ENCODE results near the gene HNF4A. TPM values are rescaled to one million over a fixed set of nuclear protein-coding genes. Genes with fewer than 3 reads are reported as not detected.

HNF4A gene
- total and polyA plus RNA-seq, 11 donors: 0.03 TPM; not detected in 10

DNA sequence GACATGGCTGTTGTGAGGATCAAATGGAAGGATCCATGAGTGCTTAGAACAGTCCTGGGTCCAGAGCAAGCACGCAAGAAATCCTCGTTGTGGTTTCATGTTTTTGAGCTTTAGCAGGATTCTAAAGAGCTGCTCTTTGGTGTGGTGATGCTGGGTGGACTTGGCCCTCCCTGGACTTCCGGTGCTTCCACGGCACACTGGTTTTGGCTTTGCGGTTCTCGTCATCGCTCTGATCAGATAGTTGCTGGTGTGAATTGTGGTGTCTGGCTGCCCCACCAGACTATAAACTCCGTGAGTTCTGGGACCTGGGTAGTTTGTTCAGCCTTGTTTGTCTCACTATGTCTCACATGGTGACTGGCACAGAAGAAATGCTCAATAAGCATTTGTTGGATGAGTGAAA, 3.3 kb downstream of the HNF4A start:
- H3K9me3 ChIP-seq: no peaks in the 10 kb centered on the region

DNA sequence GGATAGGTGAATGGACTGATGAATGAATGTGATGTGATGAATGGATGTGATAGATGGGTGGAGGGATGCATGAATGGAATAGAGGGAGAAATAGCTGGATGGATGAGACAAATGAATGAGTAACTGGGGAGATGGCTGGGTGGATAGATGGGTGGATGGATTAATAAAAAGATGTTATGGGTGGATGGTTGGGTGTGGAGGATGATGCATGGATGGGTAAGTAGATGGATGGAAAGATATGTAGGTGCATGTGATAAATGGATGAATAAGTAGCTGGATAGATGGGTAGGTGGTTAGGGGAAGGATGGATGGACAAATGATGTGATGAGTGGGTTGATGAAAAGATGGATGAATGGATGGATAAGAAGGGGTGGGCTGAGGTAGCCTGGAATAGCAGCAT, 4.7 kb downstream of the HNF4A start:
- H3K27ac ChIP-seq: no peak overlapping the region
- ATAC-seq: no peak
- intact Hi-C loops (cut with DNase I): no loop called here
- H3K4me1 ChIP-seq: peaks cover 0 to 7% (median 0%) of the 10 kb centered on the region in 12 donors
- H3K4me3 ChIP-seq: no peak overlapping the region
- TF ChIP-seq, protein P1, sequence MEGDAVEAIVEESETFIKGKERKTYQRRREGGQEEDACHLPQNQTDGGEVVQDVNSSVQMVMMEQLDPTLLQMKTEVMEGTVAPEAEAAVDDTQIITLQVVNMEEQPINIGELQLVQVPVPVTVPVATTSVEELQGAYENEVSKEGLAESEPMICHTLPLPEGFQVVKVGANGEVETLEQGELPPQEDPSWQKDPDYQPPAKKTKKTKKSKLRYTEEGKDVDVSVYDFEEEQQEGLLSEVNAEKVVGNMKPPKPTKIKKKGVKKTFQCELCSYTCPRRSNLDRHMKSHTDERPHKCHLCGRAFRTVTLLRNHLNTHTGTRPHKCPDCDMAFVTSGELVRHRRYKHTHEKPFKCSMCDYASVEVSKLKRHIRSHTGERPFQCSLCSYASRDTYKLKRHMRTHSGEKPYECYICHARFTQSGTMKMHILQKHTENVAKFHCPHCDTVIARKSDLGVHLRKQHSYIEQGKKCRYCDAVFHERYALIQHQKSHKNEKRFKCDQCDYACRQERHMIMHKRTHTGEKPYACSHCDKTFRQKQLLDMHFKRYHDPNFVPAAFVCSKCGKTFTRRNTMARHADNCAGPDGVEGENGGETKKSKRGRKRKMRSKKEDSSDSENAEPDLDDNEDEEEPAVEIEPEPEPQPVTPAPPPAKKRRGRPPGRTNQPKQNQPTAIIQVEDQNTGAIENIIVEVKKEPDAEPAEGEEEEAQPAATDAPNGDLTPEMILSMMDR (IDR thresholded peaks at IDR 0.05): no peak
- no peak for TF ChIP-seq POLR2A (IDR thresholded peaks at IDR 0.05)
- no peaks in the 10 kb centered on the region for H3K9me3 ChIP-seq
- peaks cover 0 to 6% (median 0%) of the 10 kb centered on the region in 9 donors for H3K27me3 ChIP-seq
- no peaks in the 10 kb centered on the region for H3K36me3 ChIP-seq
- DNase-seq: no peak

More for the DNA sequence above, 3.3 kb downstream of the HNF4A start:
- Histone ChIP-seq H3K4me1 (peaks cover 0 to 7% (median 0%) of the 10 kb centered on the region in 12 donors), H3K4me3 (no peak overlapping the region), H3K36me3 (no peaks in the 10 kb centered on the region), H3K27ac (no peak overlapping the region), H3K27me3 (peaks cover 0 to 6% (median 0%) of the 10 kb centered on the region in 9 donors)
- ATAC-seq: no peak
- WGBS, 4 donors: 79 to 83% (median 82%) methylated on average over 8 of the region's 8 CpGs
- intact Hi-C loops (cut with DNase I): no loop called here
- TF ChIP-seq POLR2A (IDR thresholded peaks at IDR 0.05): no peak
- TF ChIP-seq, protein P1 (IDR thresholded peaks at IDR 0.05): no peak
- no peak for DNase-seq

DNA sequence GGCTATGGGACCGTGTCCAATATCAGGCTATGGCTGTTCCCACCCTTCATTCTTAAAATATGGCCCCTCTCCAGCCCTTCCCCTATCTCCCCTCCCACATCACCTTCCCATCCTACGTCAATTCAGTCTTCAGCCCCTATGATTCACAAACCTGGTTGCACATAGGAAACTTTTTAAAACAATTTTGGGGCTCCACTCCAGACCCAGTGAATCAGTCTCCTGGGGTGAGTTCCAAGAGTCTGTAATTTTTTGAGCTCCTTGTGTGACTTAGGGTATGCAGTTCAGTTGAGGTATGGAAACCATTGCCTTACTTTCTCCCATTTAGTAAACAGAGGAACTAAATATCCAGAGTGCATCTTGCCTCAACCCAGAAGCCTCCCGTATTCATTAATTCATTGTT, 5.5 kb downstream of the HNF4A start:
- no peak for TF ChIP-seq POLR2A (IDR thresholded peaks at IDR 0.05)
- WGBS, 4 donors: 59 to 87% (median 73%) methylated on average over 3 of the region's 3 CpGs
- no peaks in the 10 kb centered on the region for H3K9me3 ChIP-seq

DNA sequence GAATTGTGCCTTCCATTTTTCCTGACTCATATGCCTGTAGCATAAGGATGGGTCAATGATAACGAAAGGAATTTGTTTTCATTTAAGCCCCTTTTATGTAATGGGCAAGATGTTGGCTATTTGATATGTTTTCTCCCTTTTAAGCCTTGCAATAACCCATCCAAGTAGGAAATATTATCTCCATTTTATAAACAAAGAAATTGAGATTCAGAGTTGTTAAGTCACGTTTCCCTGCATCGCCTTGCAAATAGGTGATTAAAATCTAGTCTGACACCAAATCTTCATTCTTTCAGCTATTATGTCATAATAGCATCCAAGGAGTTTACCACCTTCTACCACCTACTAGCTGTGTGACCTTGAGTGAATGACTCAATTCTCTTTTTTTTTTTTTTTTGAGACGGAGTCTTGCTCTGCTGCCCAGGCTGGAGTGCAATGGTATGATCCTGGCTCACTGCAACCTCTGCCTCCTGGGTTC, 7.0 kb downstream of the HNF4A start:
- no peak overlapping the region for H3K4me3 ChIP-seq
- WGBS, 4 donors: 69 to 83% (median 77%) methylated on average over 4 of the region's 4 CpGs
- ATAC-seq (no peak), DNase-seq (no peak)
- intact Hi-C loops (cut with DNase I): no loop called here
- H3K36me3 ChIP-seq: no peaks in the 10 kb centered on the region
- TF ChIP-seq, protein P1 (IDR thresholded peaks at IDR 0.05): no peak
- no peak for TF ChIP-seq POLR2A (IDR thresholded peaks at IDR 0.05)
- H3K4me1 ChIP-seq: peaks cover 0 to 2% (median 0%) of the 10 kb centered on the region in 12 donors
- H3K27ac ChIP-seq: no peak overlapping the region
- H3K9me3 ChIP-seq: no peaks in the 10 kb centered on the region
- H3K27me3 ChIP-seq: peaks cover 0 to 6% (median 0%) of the 10 kb centered on the region in 9 donors

More for the DNA sequence above, 5.5 kb downstream of the HNF4A start:
- H3K4me1 ChIP-seq: peaks cover 0 to 7% (median 0%) of the 10 kb centered on the region in 12 donors
- intact Hi-C loops (cut with DNase I): no loop called here
- ATAC-seq (no peak), DNase-seq (no peak)
- H3K27ac ChIP-seq: no peak overlapping the region
- peaks cover 0 to 6% (median 0%) of the 10 kb centered on the region in 9 donors for H3K27me3 ChIP-seq
- no peak overlapping the region for H3K4me3 ChIP-seq
- H3K36me3 ChIP-seq: no peaks in the 10 kb centered on the region

DNA sequence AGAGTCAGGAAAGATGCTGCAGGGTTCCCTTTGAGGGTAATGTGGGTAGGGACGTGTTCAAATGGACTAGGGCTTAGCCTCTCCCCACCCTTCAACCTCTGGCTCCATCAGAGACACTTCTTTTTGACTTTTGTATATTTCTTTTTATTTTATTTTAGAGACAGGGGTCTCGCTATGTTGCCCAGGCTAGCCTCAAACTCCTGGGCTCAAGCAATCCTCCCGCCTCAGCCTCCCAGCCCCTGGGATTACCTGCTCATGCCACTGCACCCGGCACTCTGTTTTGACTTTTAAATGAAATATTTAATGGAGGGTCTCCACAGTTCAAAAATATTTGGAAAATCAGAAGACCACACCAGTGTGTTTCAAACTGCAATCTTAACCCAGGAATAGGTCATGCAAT, 8.6 kb downstream of the HNF4A start:
- Histone ChIP-seq H3K27me3 (no peaks in the 10 kb centered on the region), H3K4me3 (no peak overlapping the region), H3K4me1 (no peaks in the 10 kb centered on the region), H3K9me3 (no peaks in the 10 kb centered on the region), H3K27ac (no peak overlapping the region), H3K36me3 (no peaks in the 10 kb centered on the region)
- ATAC-seq (no peak), DNase-seq (no peak)
- intact Hi-C loops (cut with DNase I): no loop called here
- 82 to 83% (median 83%) methylated on average over 4 of the region's 4 CpGs for WGBS, 4 donors
- TF ChIP-seq, protein P1 (IDR thresholded peaks at IDR 0.05): no peak
- TF ChIP-seq POLR2A (IDR thresholded peaks at IDR 0.05): no peak
